K562 (cell line): Measurements from ENCODE around the gene AQP11. TPM values are rescaled to one million over a fixed set of nuclear protein-coding genes. Genes with fewer than 3 reads are reported as not detected.

Experiments used
- ATAC-seq: fragments of 200-7000 bp; cut with Tn5 transposase; 3 replicates; pipeline ENCODE4 v1.9.1; 2020; ENCODE audit warnings: moderate library complexity
- BruUV-seq: library from RNA; stranded (reverse); fragments of 400-500 nt; replicated peaks from 2 replicates; lab custom pipeline; 2021; lab: Mats Ljungman, UMichigan
- CTCF ChIA-PET: fragments of 300-600 bp; formaldehyde crosslinking; extraction: SDS; loops from one replicate; lab custom pipeline; 2021; ENCODE audit warnings: low intra/inter-chr PET ratio; lab: Yijun Ruan, JAX
- POLR2A ChIA-PET: fragments of 300-600, 350-650 bp; sonication (Branson Sonifier 250); formaldehyde crosslinking; extraction: SDS; loops from one replicate; lab custom pipeline; 2021; ENCODE audit warnings: antibody characterized with exemption, inconsistent platforms; lab: Yijun Ruan, JAX
- DNase-seq, 4 experiments: peaks; one replicate each; pipeline versions ENCODE4 v3.0.0 to v3.0.0-alpha.2; 2011 to 2018; ENCODE audit warnings: low spot score in 3 of 4, mixed read lengths in 3 of 4; ENCODE audit errors: extremely low read depth in 1 of 4
- FAIRE-seq: peaks from 2 replicates; lab custom pipeline; 2011; peaks lifted over from hg19 to GRCh38; lab: Jason Lieb, UNC
- H2AFZ ChIP-seq: 2 replicates; pipeline ENCODE4 v1.6.0; 2011; ENCODE audit warnings: low read depth, low read length, control low read depth, inconsistent platforms
- H3K27ac ChIP-seq: fragments of 200-600 bp; 3 replicates; pipeline ENCODE4 v1.8.0; 2011; ENCODE audit warnings: low read depth, mild to moderate bottlenecking, control low read depth, inconsistent platforms, low read length, moderate library complexity, mixed read lengths; ENCODE audit errors: extremely low read depth
- H3K27me3 ChIP-seq, 2 experiments: fragments of 300-600 bp in 1 of 2; 2 replicates in 1 of 2; 3 replicates in 1 of 2; pipeline versions ENCODE4 v1.6.0 to v1.8.0; 2011; ENCODE audit warnings: inconsistent platforms in 2 of 2, low read length in 2 of 2, mild to moderate bottlenecking in 1 of 2, mixed read lengths in 1 of 2, moderate library complexity in 1 of 2; ENCODE audit not compliant: control insufficient read depth in 2 of 2, insufficient read depth in 2 of 2
- H3K36me3 ChIP-seq: fragments of 300-600 bp; 3 replicates; pipeline ENCODE4 v1.8.0; 2011; ENCODE audit warnings: mild to moderate bottlenecking, low read length, inconsistent platforms; ENCODE audit not compliant: control insufficient read depth, insufficient read depth
- H3K4me1 ChIP-seq, 2 experiments: fragments of 200-600 bp in 1 of 2; replicated peaks in 1 of 2; 2 replicates in 1 of 2; 3 replicates in 1 of 2; pipeline versions ENCODE4 v1.5.1 to v1.8.0; 2011; ENCODE audit warnings: inconsistent platforms in 2 of 2, low read length in 2 of 2, mild to moderate bottlenecking in 1 of 2, mixed read lengths in 1 of 2, moderate library complexity in 1 of 2; ENCODE audit not compliant: control insufficient read depth in 2 of 2, insufficient read depth in 2 of 2
- H3K4me2 ChIP-seq: 2 replicates; pipeline ENCODE4 v1.6.1; 2011; ENCODE audit warnings: low read length, control low read depth, inconsistent platforms, mixed read lengths; ENCODE audit not compliant: insufficient read depth
- H3K4me3 ChIP-seq: fragments of 200-600 bp; sonication (generic), shearing (Covaris generic); 2 replicates; pipeline ENCODE4 v1.5.1; 2016; ENCODE audit warnings: control low read depth, inconsistent platforms
- H3K79me2 ChIP-seq: fragments of 200-600 bp; 3 replicates; pipeline ENCODE4 v1.8.0; 2011; ENCODE audit warnings: low read length, inconsistent platforms; ENCODE audit not compliant: control insufficient read depth, insufficient read depth
- H3K9ac ChIP-seq, 2 experiments: 2 replicates each; pipeline versions ENCODE4 v1.6.0 to v1.6.1; 2011; ENCODE audit warnings: low read depth in 2 of 2, low read length in 2 of 2, control low read depth in 1 of 2, inconsistent platforms in 1 of 2, mild to moderate bottlenecking in 1 of 2, mixed read lengths in 1 of 2; ENCODE audit not compliant: insufficient read depth in 1 of 2
- H3K9me1 ChIP-seq: one replicate; pipeline ENCODE4 v1.6.0; 2011; ENCODE audit warnings: inconsistent platforms, mild to moderate bottlenecking, low read length, moderate library complexity; ENCODE audit not compliant: control insufficient read depth, insufficient read depth
- H3K9me3 ChIP-seq: replicated peaks from 2 replicates; pipeline ENCODE4 v1.5.1; 2011; ENCODE audit warnings: low read depth, low read length, inconsistent platforms; ENCODE audit not compliant: control insufficient read depth, insufficient read depth
- H4K20me1 ChIP-seq: replicated peaks from 2 replicates; pipeline ENCODE4 v1.6.1; 2011; ENCODE audit warnings: low read length, inconsistent platforms, mixed read lengths; ENCODE audit not compliant: control insufficient read depth, insufficient read depth
- CBX5 ChIP-seq: IDR thresholded peaks from 2 replicates; pipeline ENCODE4 v1.6.1; 2014; ENCODE audit warnings: low read depth, borderline replicate concordance
- ELF1 ChIP-seq: fragments of 200-800 bp; sonication (Bioruptor generic); IDR thresholded peaks from 2 replicates; pipeline ENCODE4 v1.6.1; 2016; ENCODE audit warnings: missing genetic modification characterization, missing compliant biosample characterization
- FOXP1 ChIP-seq: sonication (generic); formaldehyde crosslinking; IDR thresholded peaks from 2 replicates; pipeline ENCODE4 v1.8.0; 2022; ENCODE audit warnings: mild to moderate bottlenecking, missing genetic modification reagents
- RBM15 ChIP-seq: fragments of 200-400 bp; formaldehyde crosslinking; IDR thresholded peaks from 2 replicates; pipeline ENCODE4 v1.6.1; 2018; ENCODE audit warnings: mild to moderate bottlenecking, low read length, moderate library complexity; ENCODE audit not compliant: insufficient read depth
- SNIP1 ChIP-seq: fragments of 450-650 bp; IDR thresholded peaks from 2 replicates; pipeline ENCODE4 v1.7.1; 2017; ENCODE audit warnings: low read depth, mild to moderate bottlenecking
- TCF7 ChIP-seq: sonication (generic); IDR thresholded peaks from 2 replicates; pipeline ENCODE4 v1.6.1; 2016; ENCODE audit warnings: antibody characterized with exemption, borderline replicate concordance
- TEAD1 ChIP-seq, 2 experiments: fragments of 450-650 bp in 1 of 2; sonication (generic) in 1 of 2; formaldehyde crosslinking; IDR thresholded peaks; 2 replicates each; pipeline versions ENCODE4 v1.4.0 to v1.8.0; 2020 to 2022; ENCODE audit warnings: mild to moderate bottlenecking in 2 of 2, missing genetic modification reagents in 1 of 2
- ZBED1 ChIP-seq: IDR thresholded peaks from 2 replicates; pipeline ENCODE4 v1.6.1; 2014
- ZNF512 ChIP-seq: IDR thresholded peaks from 2 replicates; pipeline ENCODE4 v1.6.1; 2016; ENCODE audit warnings: missing genetic modification characterization, missing compliant biosample characterization
- in situ Hi-C: fragments of 300-500 bp; cut with MboI; formaldehyde crosslinking; loops from 4 replicates; pipeline ENCODE4 v1.15.0; 2018; ENCODE audit warnings: inconsistent platforms, mixed read lengths
- intact Hi-C: fragments of 100-400 bp; cut with micrococcal nuclease; formaldehyde crosslinking; loops from 2 replicates; pipeline ENCODE4 v1.14.2; 2022
- polyA plus RNA-seq, 8 experiments: library from polyadenylated mRNA; depleted of rRNA in 4 of 8; stranded (reverse) in 5 of 8; unstranded in 3 of 8; fragments of >200 nt; fragmentation: Nextera tagmentation in 2 of 8; fragmentation: Illumina TruSeq in 1 of 8; extraction: Ambion mirVana in 2 of 8; extraction: Trizol in 1 of 8; gene quantifications; 2 replicates each; pipeline versions ENCODE4 v1.2.1 to v1.2.3, GENCODE V29; 2011 to 2014; ENCODE audit warnings: inconsistent platforms in 1 of 8, missing spikeins in 1 of 8
- total RNA-seq, 7 experiments: library from RNA; depleted of rRNA in 6 of 7; stranded (reverse); fragments of >200 nt in 6 of 7; fragmentation: Illumina TruSeq in 2 of 7; extraction: Trizol in 2 of 7; gene quantifications; 2 replicates each; pipeline versions ENCODE4 v1.2.1 to v1.2.3, GENCODE V29; 2011 to 2021; ENCODE audit warnings: low replicate concordance in 1 of 7
- TF ChIP-seq, protein P1 (sequence below): fragments of 250-450 bp; sonication (Bioruptor Pico); IDR thresholded peaks from 2 replicates; pipeline ENCODE4 v1.8.0; 2021; ENCODE audit warnings: mild to moderate bottlenecking, moderate library complexity
- TF ChIP-seq, protein P2 (sequence below): fragments of 150-350 bp; IDR thresholded peaks from 2 replicates; pipeline ENCODE4 v1.6.1; 2014; ENCODE audit warnings: low read depth, mild to moderate bottlenecking, low read length, borderline replicate concordance

The AQP11 gene
- total and polyA plus RNA-seq, 9 of the 15 experiments (the other 6 are each of a cell fraction or from before 2014, with no cell fraction given), result 0.09 to 1.0 (median 0.36) TPM

DNA sequence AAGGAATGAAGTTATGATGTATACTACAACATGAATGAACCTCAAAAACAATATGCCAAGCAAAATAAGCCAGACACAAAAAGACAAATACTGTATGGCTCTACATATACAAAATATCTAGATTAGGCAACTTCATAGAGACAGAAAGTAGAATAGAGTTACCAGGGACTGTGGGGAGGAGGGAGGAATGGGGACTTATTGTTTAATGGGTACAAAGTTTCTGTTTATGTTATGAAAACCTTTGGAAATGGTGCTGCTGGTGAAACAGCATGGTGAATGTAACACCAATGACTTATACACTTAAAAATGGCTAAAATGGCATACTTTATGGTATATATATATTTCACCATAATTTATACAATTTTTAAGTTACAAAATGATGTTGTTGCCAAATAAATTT lies 4.1 kb downstream of the AQP11 start:
- ATAC-seq, result no peak
- no peak for TF ChIP-seq SNIP1
- no peak for TF ChIP-seq ZBED1
- no peak for TF ChIP-seq FOXP1 (CRISPR knock-in tag)
- TF ChIP-seq ELF1 (tag), result no peak
- TF ChIP-seq CBX5, result no peak
- TF ChIP-seq ZNF512, result no peak
- TF ChIP-seq, protein P1, sequence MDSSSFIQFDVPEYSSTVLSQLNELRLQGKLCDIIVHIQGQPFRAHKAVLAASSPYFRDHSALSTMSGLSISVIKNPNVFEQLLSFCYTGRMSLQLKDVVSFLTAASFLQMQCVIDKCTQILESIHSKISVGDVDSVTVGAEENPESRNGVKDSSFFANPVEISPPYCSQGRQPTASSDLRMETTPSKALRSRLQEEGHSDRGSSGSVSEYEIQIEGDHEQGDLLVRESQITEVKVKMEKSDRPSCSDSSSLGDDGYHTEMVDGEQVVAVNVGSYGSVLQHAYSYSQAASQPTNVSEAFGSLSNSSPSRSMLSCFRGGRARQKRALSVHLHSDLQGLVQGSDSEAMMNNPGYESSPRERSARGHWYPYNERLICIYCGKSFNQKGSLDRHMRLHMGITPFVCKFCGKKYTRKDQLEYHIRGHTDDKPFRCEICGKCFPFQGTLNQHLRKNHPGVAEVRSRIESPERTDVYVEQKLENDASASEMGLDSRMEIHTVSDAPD (CRISPR knock-in tag), result no peak
- TF ChIP-seq TCF7, result no peak
- no peak for TF ChIP-seq TEAD1 (CRISPR knock-in tag; IDR thresholded peaks at IDR 0.05)
- TF ChIP-seq RBM15, result no peak
- TF ChIP-seq, protein P2, sequence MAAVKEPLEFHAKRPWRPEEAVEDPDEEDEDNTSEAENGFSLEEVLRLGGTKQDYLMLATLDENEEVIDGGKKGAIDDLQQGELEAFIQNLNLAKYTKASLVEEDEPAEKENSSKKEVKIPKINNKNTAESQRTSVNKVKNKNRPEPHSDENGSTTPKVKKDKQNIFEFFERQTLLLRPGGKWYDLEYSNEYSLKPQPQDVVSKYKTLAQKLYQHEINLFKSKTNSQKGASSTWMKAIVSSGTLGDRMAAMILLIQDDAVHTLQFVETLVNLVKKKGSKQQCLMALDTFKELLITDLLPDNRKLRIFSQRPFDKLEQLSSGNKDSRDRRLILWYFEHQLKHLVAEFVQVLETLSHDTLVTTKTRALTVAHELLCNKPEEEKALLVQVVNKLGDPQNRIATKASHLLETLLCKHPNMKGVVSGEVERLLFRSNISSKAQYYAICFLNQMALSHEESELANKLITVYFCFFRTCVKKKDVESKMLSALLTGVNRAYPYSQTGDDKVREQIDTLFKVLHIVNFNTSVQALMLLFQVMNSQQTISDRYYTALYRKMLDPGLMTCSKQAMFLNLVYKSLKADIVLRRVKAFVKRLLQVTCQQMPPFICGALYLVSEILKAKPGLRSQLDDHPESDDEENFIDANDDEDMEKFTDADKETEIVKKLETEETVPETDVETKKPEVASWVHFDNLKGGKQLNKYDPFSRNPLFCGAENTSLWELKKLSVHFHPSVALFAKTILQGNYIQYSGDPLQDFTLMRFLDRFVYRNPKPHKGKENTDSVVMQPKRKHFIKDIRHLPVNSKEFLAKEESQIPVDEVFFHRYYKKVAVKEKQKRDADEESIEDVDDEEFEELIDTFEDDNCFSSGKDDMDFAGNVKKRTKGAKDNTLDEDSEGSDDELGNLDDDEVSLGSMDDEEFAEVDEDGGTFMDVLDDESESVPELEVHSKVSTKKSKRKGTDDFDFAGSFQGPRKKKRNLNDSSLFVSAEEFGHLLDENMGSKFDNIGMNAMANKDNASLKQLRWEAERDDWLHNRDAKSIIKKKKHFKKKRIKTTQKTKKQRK, result no peak

More for the DNA sequence above, 4.1 kb downstream of the AQP11 start:
- ChIA-PET CTCF (no interaction called here), POLR2A (interaction anchor here (2.4 kb wide), 1 partner anchor 8 kb away, joined by 8 read pairs; no protein-coding TSS in a partner anchor)
- in situ Hi-C loops (no loop called here), intact Hi-C loops (no loop called here)
- Histone ChIP-seq H3K27me3 (no peaks in the 10 kb centered on the region), H3K4me3 (no peak overlapping the region), H3K79me2 (no peaks in the 10 kb centered on the region), H3K4me1 (peaks cover under 1 to 13% of the 10 kb centered on the region in 2 experiments; a peak in 3 of 5 replicates), H3K4me2 (no peak overlapping the region), H2AFZ (no peak overlapping the region), H4K20me1 (no peaks in the 10 kb centered on the region), H3K9me3 (no peaks in the 10 kb centered on the region), H3K9ac (no peak overlapping the region), H3K36me3 (no peaks in the 10 kb centered on the region), H3K9me1 (no peaks in the 10 kb centered on the region), H3K27ac (no peak overlapping the region)
- FAIRE-seq (no peak), DNase-seq (no peak)
- no TSS peak for BruUV-seq
